Astrocyte (in vitro differentiated cells and primary cell): Measurements from ENCODE around the gene CLASP1. TPM values are rescaled to one million over a fixed set of nuclear protein-coding genes. Genes with fewer than 3 reads are reported as not detected.

Source experiments
- DNase-seq: peaks from one replicate; pipeline ENCODE4 v3.0.0-alpha.2; 2010; ENCODE audit warnings: low read depth
- FAIRE-seq: peaks from 2 replicates; lab custom pipeline; 2011; peaks lifted over from hg19 to GRCh38; lab: Jason Lieb, UNC
- H2AFZ ChIP-seq: 2 replicates; pipeline ENCODE4 v1.6.0; 2012; ENCODE audit warnings: low read depth, low read length, inconsistent platforms
- H3K27ac ChIP-seq: 2 replicates; pipeline ENCODE4 v1.5.1; 2011; ENCODE audit warnings: low read depth, low read length, inconsistent platforms
- H3K27me3 ChIP-seq: 2 replicates; pipeline ENCODE4 v1.6.0; 2011; ENCODE audit warnings: low read length, inconsistent platforms; ENCODE audit not compliant: insufficient read depth
- H3K36me3 ChIP-seq: 2 replicates; pipeline ENCODE4 v1.5.1; 2011; ENCODE audit warnings: low read length, inconsistent platforms; ENCODE audit not compliant: insufficient read depth
- H3K4me1 ChIP-seq: 2 replicates; pipeline ENCODE4 v1.5.1; 2011; ENCODE audit warnings: low read length, inconsistent platforms; ENCODE audit not compliant: insufficient read depth
- H3K4me2 ChIP-seq: 2 replicates; pipeline ENCODE4 v1.6.0; 2012; ENCODE audit warnings: low read length, inconsistent platforms
- H3K4me3 ChIP-seq: 2 replicates; pipeline ENCODE4 v1.5.1; 2011; ENCODE audit warnings: low read depth, mild to moderate bottlenecking, low read length, inconsistent platforms; ENCODE audit not compliant: insufficient read depth
- H3K79me2 ChIP-seq: 2 replicates; pipeline ENCODE4 v1.6.0; 2012; ENCODE audit warnings: mild to moderate bottlenecking, low read length, inconsistent platforms; ENCODE audit not compliant: insufficient read depth
- H3K9ac ChIP-seq: 2 replicates; pipeline ENCODE4 v1.6.0; 2012; ENCODE audit warnings: mild to moderate bottlenecking, low read length, inconsistent platforms
- H3K9me3 ChIP-seq: 2 replicates; pipeline ENCODE4 v1.5.1; 2012; ENCODE audit warnings: low read depth, mild to moderate bottlenecking, low read length, inconsistent platforms; ENCODE audit not compliant: insufficient read depth
- H4K20me1 ChIP-seq: 2 replicates; pipeline ENCODE4 v1.6.0; 2012; ENCODE audit warnings: low read length, inconsistent platforms; ENCODE audit not compliant: insufficient read depth
- H3K27ac Mint-ChIP-seq: one replicate; pipeline ENCODE4 v1.8.0; 2021; ENCODE audit warnings: mild to moderate bottlenecking, mixed read lengths; ENCODE audit not compliant: unreplicated experiment
- H3K27me3 Mint-ChIP-seq: one replicate; pipeline ENCODE4 v1.8.0; 2021; ENCODE audit warnings: low read depth, mixed read lengths; ENCODE audit not compliant: unreplicated experiment
- H3K36me3 Mint-ChIP-seq: one replicate; pipeline ENCODE4 v1.8.0; 2021; ENCODE audit warnings: low read depth, mixed read lengths; ENCODE audit not compliant: unreplicated experiment
- H3K4me1 Mint-ChIP-seq: one replicate; pipeline ENCODE4 v1.8.0; 2021; ENCODE audit warnings: low read depth, mixed read lengths; ENCODE audit not compliant: unreplicated experiment
- H3K4me3 Mint-ChIP-seq: one replicate; pipeline ENCODE4 v1.8.0; 2021; ENCODE audit warnings: mild to moderate bottlenecking, moderate library complexity, mixed read lengths; ENCODE audit not compliant: unreplicated experiment
- H3K9me3 Mint-ChIP-seq: one replicate; pipeline ENCODE4 v1.8.0; 2021; ENCODE audit warnings: mild to moderate bottlenecking, mixed read lengths; ENCODE audit not compliant: unreplicated experiment
- EZH2 ChIP-seq: IDR thresholded peaks from 2 replicates; pipeline ENCODE4 v1.6.1; 2012; ENCODE audit warnings: mild to moderate bottlenecking, low read length, inconsistent platforms; ENCODE audit not compliant: insufficient read depth
- total RNA-seq: library from RNA; stranded (reverse); gene quantifications from 2 replicates; pipeline ENCODE4 v1.2.1, GENCODE V29; 2021
- TF ChIP-seq, protein P1 (sequence below): IDR thresholded peaks from 2 replicates; pipeline ENCODE4 v1.5.1; 2011; ENCODE audit warnings: low read depth, mild to moderate bottlenecking, inconsistent platforms, low read length, moderate library complexity; ENCODE audit not compliant: insufficient read depth

The CLASP1 gene
- total RNA-seq, 1 donor from 2014 or later = 56.7 TPM

DNA sequence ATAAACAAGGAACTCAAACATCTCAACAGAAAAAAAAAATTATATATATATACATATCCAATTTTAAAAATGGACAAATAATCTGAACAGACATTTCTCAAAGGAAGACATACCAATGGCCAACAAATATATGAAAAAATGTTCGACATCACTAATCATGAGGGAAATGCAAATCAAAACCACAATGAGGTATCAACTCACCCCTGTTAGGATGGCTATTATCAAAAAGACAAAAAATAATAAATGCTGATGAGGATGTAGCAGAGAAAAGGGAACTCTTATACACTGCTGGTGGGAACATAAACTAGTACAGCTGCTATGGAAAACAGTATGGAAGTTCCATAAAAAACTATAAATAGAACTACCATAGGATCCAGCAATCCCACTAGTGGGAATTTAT, 46.1 kb downstream of the CLASP1 start:
- DNase-seq = no peak
- FAIRE-seq = no peak
- peaks cover 13% of the 10 kb centered on the region for H3K36me3 Mint-ChIP-seq

DNA sequence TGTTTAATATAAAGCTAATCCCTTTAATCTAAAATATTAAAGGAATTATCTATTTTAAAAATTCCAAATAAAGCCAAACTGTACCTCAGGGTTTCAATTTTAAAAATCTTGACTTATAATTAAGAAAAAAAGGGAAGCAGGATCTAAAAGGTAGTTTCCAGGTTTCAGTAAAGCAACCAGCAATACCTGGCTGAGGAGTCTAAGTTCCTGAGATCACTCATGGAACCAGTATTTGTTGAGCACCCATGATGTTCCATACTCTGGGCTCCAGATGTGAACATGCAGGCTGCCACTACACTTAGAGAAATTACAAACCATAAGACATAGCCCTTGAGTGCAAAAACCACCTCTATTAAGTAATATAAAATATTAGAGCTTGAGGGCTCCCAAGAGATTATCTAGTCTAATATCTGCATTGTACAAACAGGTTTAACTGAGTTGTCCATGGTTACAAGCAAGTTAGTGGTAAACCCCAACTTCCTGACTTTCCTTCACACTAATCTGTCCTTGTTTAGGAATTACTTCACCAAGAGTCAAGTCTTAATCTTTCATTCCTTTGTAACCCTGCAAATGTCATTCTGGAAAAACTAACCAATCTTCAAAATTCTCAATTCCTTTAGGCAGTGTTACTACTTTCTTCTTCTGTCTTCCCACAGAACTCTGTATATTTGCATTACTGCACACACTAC, 49.2 kb downstream of the CLASP1 start:
- Histone ChIP-seq H3K27ac (no peak overlapping the region), H3K9ac (no peak overlapping the region), H3K36me3 (no peaks in the 10 kb centered on the region), H3K79me2 (peaks cover 77% of the 10 kb centered on the region), H3K4me1 (peaks cover 8% of the 10 kb centered on the region), H4K20me1 (peaks cover 57% of the 10 kb centered on the region), H3K4me3 (no peak overlapping the region), H3K9me3 (no peaks in the 10 kb centered on the region), H3K27me3 (no peaks in the 10 kb centered on the region), H3K4me2 (no peak overlapping the region), H2AFZ (no peak overlapping the region)
- no peaks in the 10 kb centered on the region for H3K9me3 Mint-ChIP-seq
- H3K4me3 Mint-ChIP-seq = no peak overlapping the region
- DNase-seq = peak; percentile 27
- TF ChIP-seq EZH2 = no peak
- TF ChIP-seq, protein P1, sequence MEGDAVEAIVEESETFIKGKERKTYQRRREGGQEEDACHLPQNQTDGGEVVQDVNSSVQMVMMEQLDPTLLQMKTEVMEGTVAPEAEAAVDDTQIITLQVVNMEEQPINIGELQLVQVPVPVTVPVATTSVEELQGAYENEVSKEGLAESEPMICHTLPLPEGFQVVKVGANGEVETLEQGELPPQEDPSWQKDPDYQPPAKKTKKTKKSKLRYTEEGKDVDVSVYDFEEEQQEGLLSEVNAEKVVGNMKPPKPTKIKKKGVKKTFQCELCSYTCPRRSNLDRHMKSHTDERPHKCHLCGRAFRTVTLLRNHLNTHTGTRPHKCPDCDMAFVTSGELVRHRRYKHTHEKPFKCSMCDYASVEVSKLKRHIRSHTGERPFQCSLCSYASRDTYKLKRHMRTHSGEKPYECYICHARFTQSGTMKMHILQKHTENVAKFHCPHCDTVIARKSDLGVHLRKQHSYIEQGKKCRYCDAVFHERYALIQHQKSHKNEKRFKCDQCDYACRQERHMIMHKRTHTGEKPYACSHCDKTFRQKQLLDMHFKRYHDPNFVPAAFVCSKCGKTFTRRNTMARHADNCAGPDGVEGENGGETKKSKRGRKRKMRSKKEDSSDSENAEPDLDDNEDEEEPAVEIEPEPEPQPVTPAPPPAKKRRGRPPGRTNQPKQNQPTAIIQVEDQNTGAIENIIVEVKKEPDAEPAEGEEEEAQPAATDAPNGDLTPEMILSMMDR = no peak
- peaks cover 5% of the 10 kb centered on the region for H3K36me3 Mint-ChIP-seq
- peaks cover 21% of the 10 kb centered on the region for H3K4me1 Mint-ChIP-seq
- no peak overlapping the region for H3K27ac Mint-ChIP-seq
- no peaks in the 10 kb centered on the region for H3K27me3 Mint-ChIP-seq
- FAIRE-seq = no peak

More for the DNA sequence above, 46.1 kb downstream of the CLASP1 start:
- no peak for TF ChIP-seq EZH2
- TF ChIP-seq, protein P1 = no peak
- Mint-ChIP-seq H3K27me3 (no peaks in the 10 kb centered on the region), H3K27ac (no peak overlapping the region), H3K9me3 (peaks cover 2% of the 10 kb centered on the region), H3K4me3 (no peak overlapping the region), H3K4me1 (peaks cover 13% of the 10 kb centered on the region)
- Histone ChIP-seq H3K9me3 (no peaks in the 10 kb centered on the region), H4K20me1 (peaks cover 57% of the 10 kb centered on the region), H3K9ac (no peak overlapping the region), H3K79me2 (peaks cover 75% of the 10 kb centered on the region), H3K36me3 (peaks cover 6% of the 10 kb centered on the region), H3K4me1 (no peaks in the 10 kb centered on the region), H2AFZ (no peak overlapping the region), H3K27ac (no peak overlapping the region), H3K4me3 (no peak overlapping the region), H3K4me2 (no peak overlapping the region), H3K27me3 (no peaks in the 10 kb centered on the region)

DNA sequence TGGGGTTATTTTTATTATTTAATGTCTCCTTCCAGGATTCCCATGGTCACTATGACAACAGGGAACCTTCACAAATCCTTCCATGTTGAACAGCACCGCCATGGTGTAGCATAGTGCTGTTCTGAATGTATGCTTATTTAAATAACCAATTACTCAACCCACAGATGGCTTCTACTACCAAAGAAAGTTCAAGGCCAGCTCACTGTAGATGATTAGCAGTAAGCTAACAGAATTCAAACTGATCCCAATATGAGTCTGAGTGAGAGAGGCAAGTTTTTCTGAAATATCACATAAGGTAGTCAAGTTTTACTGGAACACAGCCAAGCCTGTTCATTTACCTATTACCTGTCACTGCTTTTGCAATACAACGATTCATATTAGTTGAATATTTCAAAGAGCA, 51.2 kb downstream of the CLASP1 start:
- H3K4me3 ChIP-seq = no peak overlapping the region
- FAIRE-seq (no peak), DNase-seq (no peak)
- no peaks in the 10 kb centered on the region for H3K27me3 ChIP-seq
- H3K27ac ChIP-seq = no peak overlapping the region
- Mint-ChIP-seq H3K27me3 (no peaks in the 10 kb centered on the region), H3K4me3 (no peak overlapping the region), H3K36me3 (peaks cover 4% of the 10 kb centered on the region), H3K9me3 (no peaks in the 10 kb centered on the region), H3K4me1 (peaks cover 24% of the 10 kb centered on the region), H3K27ac (no peak overlapping the region)
- H3K36me3 ChIP-seq = no peaks in the 10 kb centered on the region
- H3K79me2 ChIP-seq = peaks cover 65% of the 10 kb centered on the region
- peaks cover 8% of the 10 kb centered on the region for H3K4me1 ChIP-seq
- no peak for TF ChIP-seq EZH2
- TF ChIP-seq, protein P1 = no peak
- no peak overlapping the region for H3K4me2 ChIP-seq
- H3K9ac ChIP-seq = no peak overlapping the region
- H2AFZ ChIP-seq = no peak overlapping the region
- H3K9me3 ChIP-seq = no peaks in the 10 kb centered on the region
- H4K20me1 ChIP-seq = peaks cover 52% of the 10 kb centered on the region
